ENCODE data around the gene BMPR2. TPM values are rescaled to one million over a fixed set of nuclear protein-coding genes. Genes with fewer than 3 reads are reported as not detected.

The BMPR2 gene
- 15.0 TPM for polyA plus RNA-seq (2013, experiment 1 of 2)
- polyA plus RNA-seq (2013, experiment 2 of 2), result 15.1 TPM

- Histone ChIP-seq H3K4me3 (ENCODE audit: low read length) (peak within 1 kb of the TSS; percentile 81), H3K79me1 (ENCODE audit: low read length) (peaks cover 2% of the 10 kb centered on the region), H3K56ac (ENCODE audit: low read length) (peak within 1 kb of the TSS; percentile 95), H2BK15ac (replicated peaks; ENCODE audit: low read depth) (no peak within 1 kb of the TSS), H4K5ac (ENCODE audit: low read length) (no peak within 1 kb of the TSS), H3K4me1 (ENCODE audit: control insufficient read depth, low read depth, low read length) (peaks cover 2% of the 10 kb centered on the region), H3K27me3 (ENCODE audit: insufficient read depth, low read length, poor library complexity) (no peaks in the 10 kb centered on the region), H3K27ac (ENCODE audit: low read depth, low read length) (peak within 1 kb of the TSS; percentile 98), H3K4ac (ENCODE audit: low read depth, low read length) (peak within 1 kb of the TSS; percentile 99), H3K36me3 (ENCODE audit: control insufficient read depth, insufficient read depth, low read length) (no peaks in the 10 kb centered on the region), H3K18ac (ENCODE audit: low read length) (peak within 1 kb of the TSS; percentile 97), H2BK120ac (ENCODE audit: low read depth, low read length) (peak within 1 kb of the TSS; percentile 98), H3K23ac (ENCODE audit: low read length) (peak within 1 kb of the TSS; percentile 96), H3K9ac (ENCODE audit: low read length) (peak within 1 kb of the TSS; percentile 94), H2AK5ac (ENCODE audit: low read length) (no peak within 1 kb of the TSS), H3K79me2 (ENCODE audit: control insufficient read depth, insufficient read depth, low read length) (peaks cover 38% of the 10 kb centered on the region), H3K4me2 (ENCODE audit: low read length) (peak within 1 kb of the TSS; percentile 79), H4K8ac (ENCODE audit: low read depth, low read length) (no peak within 1 kb of the TSS), H2BK5ac (ENCODE audit: low read length) (peak within 1 kb of the TSS; percentile 81)
- DNase-seq, result peak; percentile 98
- WGBS (ENCODE audit: extremely low coverage, insufficient coverage, low lambda C conversion rate), result no CpG with 5 or more reads among the region's 70 CpGs
These were observed at the start of gene BMPR2 for GRCh38 chr2:202375609-202376408. Gene BMPR2 (plus strand): TSS chr2:202376327. CDS start chr2:202377475, 1,148 bp downstream.

- Histone ChIP-seq H3K9ac (ENCODE audit: low read length) (peak overlapping the region; percentile 21), H3K27ac (ENCODE audit: low read depth, low read length) (no peak overlapping the region), H2BK15ac (replicated peaks; ENCODE audit: low read depth) (no peak overlapping the region), H3K4me1 (ENCODE audit: control insufficient read depth, low read depth, low read length) (peaks cover 3% of the 10 kb centered on the region), H2AK5ac (ENCODE audit: low read length) (no peak overlapping the region), H3K4me2 (ENCODE audit: low read length) (no peak overlapping the region), H3K4ac (ENCODE audit: low read depth, low read length) (no peak overlapping the region), H3K4me3 (ENCODE audit: low read length) (no peak overlapping the region), H3K23ac (ENCODE audit: low read length) (no peak overlapping the region), H4K5ac (ENCODE audit: low read length) (no peak overlapping the region), H3K56ac (ENCODE audit: low read length) (peak overlapping the region; percentile 65), H3K36me3 (ENCODE audit: control insufficient read depth, insufficient read depth, low read length) (no peaks in the 10 kb centered on the region), H3K18ac (ENCODE audit: low read length) (no peak overlapping the region), H4K8ac (ENCODE audit: low read depth, low read length) (no peak overlapping the region), H2BK120ac (ENCODE audit: low read depth, low read length) (no peak overlapping the region), H3K27me3 (ENCODE audit: insufficient read depth, low read length, poor library complexity) (no peaks in the 10 kb centered on the region), H3K79me2 (ENCODE audit: control insufficient read depth, insufficient read depth, low read length) (no peaks in the 10 kb centered on the region), H3K79me1 (ENCODE audit: low read length) (no peaks in the 10 kb centered on the region), H2BK5ac (ENCODE audit: low read length) (no peak overlapping the region)
- no CpG with 5 or more reads among the region's 1 CpG for WGBS (ENCODE audit: extremely low coverage, insufficient coverage, low lambda C conversion rate)
- peak; percentile 59 for DNase-seq
These were observed 48.3 kb upstream of the BMPR2 start for GRCh38 chr2:202327858-202328257.

- Histone ChIP-seq H3K23ac (ENCODE audit: low read length) (no peak overlapping the region), H2BK5ac (ENCODE audit: low read length) (no peak overlapping the region), H3K79me2 (ENCODE audit: control insufficient read depth, insufficient read depth, low read length) (no peaks in the 10 kb centered on the region), H3K36me3 (ENCODE audit: control insufficient read depth, insufficient read depth, low read length) (no peaks in the 10 kb centered on the region), H2BK15ac (replicated peaks; ENCODE audit: low read depth) (no peak overlapping the region), H3K27me3 (ENCODE audit: insufficient read depth, low read length, poor library complexity) (no peaks in the 10 kb centered on the region), H2BK120ac (ENCODE audit: low read depth, low read length) (no peak overlapping the region), H3K9ac (ENCODE audit: low read length) (no peak overlapping the region), H4K5ac (ENCODE audit: low read length) (no peak overlapping the region), H4K8ac (ENCODE audit: low read depth, low read length) (no peak overlapping the region), H3K4ac (ENCODE audit: low read depth, low read length) (no peak overlapping the region), H3K56ac (ENCODE audit: low read length) (no peak overlapping the region), H3K79me1 (ENCODE audit: low read length) (no peaks in the 10 kb centered on the region), H3K4me3 (ENCODE audit: low read length) (no peak overlapping the region), H3K4me2 (ENCODE audit: low read length) (no peak overlapping the region), H3K18ac (ENCODE audit: low read length) (no peak overlapping the region), H3K4me1 (ENCODE audit: control insufficient read depth, low read depth, low read length) (no peaks in the 10 kb centered on the region), H3K27ac (ENCODE audit: low read depth, low read length) (no peak overlapping the region), H2AK5ac (ENCODE audit: low read length) (no peak overlapping the region)
- DNase-seq, result no peak
- no CpG with 5 or more reads among the region's 6 CpGs for WGBS (ENCODE audit: extremely low coverage, insufficient coverage, low lambda C conversion rate)
These were observed 40.2 kb upstream of the BMPR2 start for GRCh38 chr2:202335791-202336467.

DNA sequence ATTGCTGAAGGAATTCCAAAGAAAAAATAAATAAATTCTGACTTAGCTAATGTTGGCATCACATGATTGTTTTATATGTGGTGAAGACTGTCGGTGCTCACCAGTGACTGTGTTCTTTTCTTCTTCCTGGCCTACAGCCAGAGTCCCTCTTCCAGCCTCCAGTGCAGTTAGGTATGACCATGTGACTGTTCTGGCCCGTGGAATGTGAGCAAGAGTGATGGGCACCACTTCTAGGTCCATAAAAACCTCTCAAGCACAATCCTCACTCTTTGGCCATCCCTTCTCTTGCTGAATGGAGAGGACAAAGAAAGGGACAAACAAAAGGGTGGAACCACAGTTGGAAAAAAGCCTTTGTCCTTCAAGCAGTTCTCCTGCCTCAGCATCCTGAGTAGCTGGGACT lies 39.0 kb upstream of the BMPR2 start:
- Histone ChIP-seq H3K4me2 (ENCODE audit: low read length) (no peak overlapping the region), H2BK15ac (replicated peaks; ENCODE audit: low read depth) (no peak overlapping the region), H3K27me3 (ENCODE audit: insufficient read depth, low read length, poor library complexity) (no peaks in the 10 kb centered on the region), H3K79me1 (ENCODE audit: low read length) (no peaks in the 10 kb centered on the region), H3K27ac (ENCODE audit: low read depth, low read length) (no peak overlapping the region), H3K23ac (ENCODE audit: low read length) (no peak overlapping the region), H3K4ac (ENCODE audit: low read depth, low read length) (peak overlapping the region; percentile 10), H2AK5ac (ENCODE audit: low read length) (peak overlapping the region; percentile 25), H2BK120ac (ENCODE audit: low read depth, low read length) (no peak overlapping the region), H3K18ac (ENCODE audit: low read length) (no peak overlapping the region), H3K4me1 (ENCODE audit: control insufficient read depth, low read depth, low read length) (no peaks in the 10 kb centered on the region), H3K56ac (ENCODE audit: low read length) (peak overlapping the region; percentile 19), H4K8ac (ENCODE audit: low read depth, low read length) (no peak overlapping the region), H3K79me2 (ENCODE audit: control insufficient read depth, insufficient read depth, low read length) (no peaks in the 10 kb centered on the region), H2BK5ac (ENCODE audit: low read length) (peak overlapping the region; percentile 10), H3K4me3 (ENCODE audit: low read length) (no peak overlapping the region), H3K36me3 (ENCODE audit: control insufficient read depth, insufficient read depth, low read length) (no peaks in the 10 kb centered on the region), H3K9ac (ENCODE audit: low read length) (no peak overlapping the region), H4K5ac (ENCODE audit: low read length) (peak overlapping the region; percentile 71)
- DNase-seq, result no peak
- WGBS (ENCODE audit: extremely low coverage, insufficient coverage, low lambda C conversion rate), result no CpG with 5 or more reads among the region's 2 CpGs

GRCh38 chr2:202337706-202338346 lies 38.3 kb upstream of the BMPR2 start:
- DNase-seq, result peak; percentile 81
- no CpG with 5 or more reads among the region's 7 CpGs for WGBS (ENCODE audit: extremely low coverage, insufficient coverage, low lambda C conversion rate)
- peak overlapping the region; percentile 67 for H3K27ac ChIP-seq (ENCODE audit: low read depth, low read length)

More at GRCh38 chr2:202337706-202338346, 38.3 kb upstream of the BMPR2 start:
- Histone ChIP-seq H2BK5ac (ENCODE audit: low read length) (peak overlapping the region; percentile 86), H3K4me3 (ENCODE audit: low read length) (no peak overlapping the region), H4K8ac (ENCODE audit: low read depth, low read length) (no peak overlapping the region), H3K4ac (ENCODE audit: low read depth, low read length) (no peak overlapping the region), H3K27me3 (ENCODE audit: insufficient read depth, low read length, poor library complexity) (no peaks in the 10 kb centered on the region), H3K79me2 (ENCODE audit: control insufficient read depth, insufficient read depth, low read length) (no peaks in the 10 kb centered on the region), H3K23ac (ENCODE audit: low read length) (no peak overlapping the region), H2BK15ac (replicated peaks; ENCODE audit: low read depth) (no peak overlapping the region), H2AK5ac (ENCODE audit: low read length) (no peak overlapping the region), H3K79me1 (ENCODE audit: low read length) (no peaks in the 10 kb centered on the region), H3K4me1 (ENCODE audit: control insufficient read depth, low read depth, low read length) (no peaks in the 10 kb centered on the region), H2BK120ac (ENCODE audit: low read depth, low read length) (no peak overlapping the region), H3K56ac (ENCODE audit: low read length) (peak overlapping the region; percentile 29), H3K9ac (ENCODE audit: low read length) (no peak overlapping the region), H3K4me2 (ENCODE audit: low read length) (no peak overlapping the region), H3K36me3 (ENCODE audit: control insufficient read depth, insufficient read depth, low read length) (no peaks in the 10 kb centered on the region), H3K18ac (ENCODE audit: low read length) (no peak overlapping the region), H4K5ac (ENCODE audit: low read length) (peak overlapping the region; percentile 53)

Data from mesendoderm (in vitro differentiated cells).